NCI-H1694 treated with DMSO at 0.1 percent for 48 hours (cell line): ENCODE measurements around the gene BEAN1.
A peak's percentile ranks its signal among the peaks of the same experiment; 100 is the strongest.
"Not testable (repeated sequence)": the region's sequence is repeated elsewhere in the genome, so short reads cannot be mapped to it uniquely, and the experiment has no call there.

Experiments used
- DNase-seq: peaks from one replicate; lab custom pipeline; 2025; lab: John Stamatoyannopoulos, UW

The BEAN1 gene

GRCh38 chr16:66508914-66509496 lies 81.9 kb downstream of the BEAN1 start:
- DNase-seq: no peak

DNA sequence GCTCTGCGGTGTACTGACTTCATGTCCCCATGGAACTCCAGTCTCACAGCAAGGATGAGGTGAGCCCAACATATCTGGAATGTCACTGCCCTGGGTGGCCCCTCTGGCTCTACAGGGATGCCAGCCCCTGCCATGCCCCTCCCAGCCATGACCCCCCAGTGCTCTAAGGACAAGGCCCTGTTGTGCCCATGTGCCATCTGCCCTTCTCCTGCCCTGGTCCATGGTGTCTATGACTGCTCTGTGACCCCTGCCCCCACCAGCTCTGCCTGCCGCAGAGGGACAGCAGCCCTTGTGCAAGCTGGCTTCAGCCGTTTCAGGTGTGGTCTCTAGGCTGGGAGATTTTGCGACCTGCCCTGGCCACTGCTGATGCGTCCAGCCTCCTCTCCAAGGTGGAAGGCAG lies 82.5 kb downstream of the BEAN1 start:
- no peak for DNase-seq

DNA sequence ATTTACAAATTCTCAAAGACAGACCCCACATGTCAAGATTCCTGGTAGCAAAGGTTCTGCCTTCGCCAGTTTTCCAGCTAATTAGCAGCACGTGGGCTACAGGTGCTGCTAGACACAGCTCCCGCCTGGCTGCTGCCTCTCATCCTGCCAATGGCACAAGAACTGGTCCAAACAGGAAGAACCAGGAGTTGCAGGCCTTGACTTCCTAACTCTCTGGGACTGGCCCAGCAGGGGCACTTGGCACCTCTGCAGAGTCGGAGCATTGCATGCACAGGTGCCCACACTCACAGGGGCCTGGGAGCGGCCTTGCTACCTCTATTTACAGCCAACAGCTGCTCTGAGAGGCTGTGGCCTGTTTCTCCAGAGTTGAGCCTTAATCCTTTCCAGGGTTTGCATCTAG lies 83.2 kb downstream of the BEAN1 start:
- no peak for DNase-seq

DNA sequence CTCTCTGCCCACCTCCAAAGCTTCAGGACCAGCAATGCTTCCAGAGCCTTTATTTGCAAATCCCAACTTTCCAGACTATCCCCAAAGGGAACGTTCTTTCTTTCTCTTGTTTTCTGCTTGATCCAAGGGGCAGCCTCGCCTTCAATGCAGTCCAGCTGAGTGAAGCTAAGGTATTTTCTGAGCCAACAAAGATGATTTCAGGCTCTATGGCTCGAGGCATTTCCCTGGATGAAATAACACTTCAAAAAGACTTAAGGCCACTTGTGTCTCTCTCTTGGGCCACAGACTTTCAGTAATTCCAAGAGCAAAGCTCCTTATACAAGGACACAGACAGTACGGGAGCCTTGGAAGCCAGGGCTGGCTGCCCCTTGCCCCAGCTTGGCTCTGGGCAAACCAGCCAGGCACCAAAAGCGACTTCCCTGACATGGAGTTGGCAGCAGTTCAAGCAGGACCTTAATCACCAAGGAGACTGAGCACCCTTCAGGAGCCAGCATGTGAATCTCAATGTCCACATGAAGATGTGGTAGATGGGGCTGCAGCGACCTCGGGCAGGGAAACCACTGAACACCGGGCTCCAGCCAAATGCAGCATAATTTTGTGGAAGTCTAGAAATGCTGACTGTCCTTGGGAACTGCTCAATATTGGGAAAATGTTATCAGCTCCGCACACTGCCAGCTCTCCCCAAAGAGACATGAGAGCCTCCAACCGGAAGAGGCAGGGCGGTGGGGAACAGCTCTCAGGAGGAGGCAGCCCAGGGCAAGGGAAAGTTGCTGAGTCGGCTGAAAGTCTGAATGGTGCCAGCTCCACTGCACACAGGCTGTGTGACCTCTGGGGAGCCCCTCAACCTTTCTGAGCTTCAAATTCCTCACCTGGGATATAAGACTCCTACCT lies 83.9 kb downstream of the BEAN1 start:
- no peak for DNase-seq

DNA sequence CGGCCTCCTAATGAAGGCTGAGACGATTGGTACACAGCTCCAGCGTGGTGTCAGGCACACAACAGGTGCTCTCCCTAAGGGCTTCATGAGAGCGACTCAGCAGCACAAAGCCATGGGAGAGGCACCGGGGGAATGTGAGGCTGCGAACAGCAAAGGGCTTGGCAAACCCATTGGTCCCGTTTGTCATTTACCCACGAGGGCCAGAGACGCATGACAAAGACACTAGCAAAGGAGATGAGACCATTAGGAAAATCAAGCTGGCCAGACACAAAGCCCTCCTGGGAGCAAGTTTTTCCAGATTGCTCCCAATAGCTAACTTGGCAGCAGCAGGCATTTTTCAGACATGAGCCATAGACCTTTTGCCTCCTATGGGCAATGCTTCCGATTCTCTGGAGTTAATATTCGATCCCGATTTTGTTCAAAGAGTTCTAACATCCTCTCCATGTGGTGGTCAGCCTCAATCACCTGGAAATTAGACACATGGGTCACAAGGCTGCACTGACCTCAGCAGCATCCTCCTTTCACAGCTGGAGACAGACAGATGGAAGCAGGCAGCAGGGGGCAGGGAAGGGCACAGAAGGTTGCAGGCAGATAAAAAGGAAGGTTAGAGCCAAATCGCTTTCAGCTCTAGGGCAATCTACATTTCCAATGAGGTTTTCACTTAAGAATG lies 84.6 kb downstream of the BEAN1 start:
- DNase-seq: peak; percentile 44

DNA sequence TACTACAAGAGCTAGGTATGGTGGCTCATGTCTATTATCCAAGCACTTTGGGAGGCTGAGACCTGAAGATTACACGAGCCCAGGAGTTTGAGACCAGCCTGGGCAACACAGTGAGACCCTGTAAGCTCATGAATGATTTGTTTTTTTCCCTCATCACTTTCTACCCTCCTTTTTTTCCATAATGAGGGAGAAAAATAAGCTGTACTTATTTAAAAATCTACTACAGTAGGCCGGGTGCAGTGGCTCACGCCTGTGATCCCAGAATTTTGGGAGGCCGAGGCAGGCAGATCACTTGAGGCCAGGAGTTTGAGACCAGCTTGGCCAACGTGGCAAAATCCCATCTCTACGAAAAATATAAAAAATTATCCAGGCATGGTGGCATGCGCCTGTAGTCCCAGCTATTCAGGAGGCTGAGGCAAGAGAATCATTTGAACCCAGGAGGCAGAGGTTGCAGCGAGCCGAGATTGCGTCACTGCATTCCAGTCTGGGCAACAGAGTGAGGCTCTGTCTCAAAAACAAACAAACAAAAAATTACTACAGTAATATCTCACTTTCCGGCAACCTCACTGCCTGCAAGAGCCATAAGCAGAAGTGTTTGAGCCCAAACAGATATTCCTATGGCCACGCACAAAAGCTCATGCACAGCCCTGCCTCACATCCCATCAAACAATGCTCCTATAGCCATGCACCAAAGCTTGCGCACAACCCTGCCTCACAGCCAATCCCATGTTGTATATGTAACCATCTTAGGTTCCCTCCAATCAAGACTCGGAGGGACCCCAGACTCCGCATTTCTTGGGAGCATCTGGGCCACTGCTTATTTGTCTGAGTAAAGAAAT lies 85.4 kb downstream of the BEAN1 start:
- no peak for DNase-seq

GRCh38 chr16:66513111-66513723 lies 86.1 kb downstream of the BEAN1 start:
- DNase-seq: no peak

GRCh38 chr16:66514391-66514790 lies 87.3 kb downstream of the BEAN1 start:
- DNase-seq: not testable (repeated sequence)

GRCh38 chr16:66514980-66515595 lies 88.0 kb downstream of the BEAN1 start:
- not testable (repeated sequence) for DNase-seq

GRCh38 chr16:66515596-66516508 lies 88.8 kb downstream of the BEAN1 start:
- DNase-seq: no peak

DNA sequence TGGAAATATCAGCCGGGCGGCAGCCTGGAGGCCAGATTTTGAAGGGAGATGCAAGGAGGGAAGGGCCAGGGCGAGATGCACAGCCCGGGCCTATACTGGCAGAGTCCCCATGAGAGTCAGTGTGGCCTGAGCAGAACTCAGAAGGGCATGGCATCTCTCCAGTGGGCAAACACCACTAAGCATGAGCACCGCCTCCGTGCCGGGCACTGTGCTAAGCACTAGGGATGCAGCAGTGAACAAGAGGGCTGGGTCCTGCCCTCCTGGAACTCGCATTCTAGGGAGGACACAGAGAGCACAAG lies 89.4 kb downstream of the BEAN1 start:
- no peak for DNase-seq

DNA sequence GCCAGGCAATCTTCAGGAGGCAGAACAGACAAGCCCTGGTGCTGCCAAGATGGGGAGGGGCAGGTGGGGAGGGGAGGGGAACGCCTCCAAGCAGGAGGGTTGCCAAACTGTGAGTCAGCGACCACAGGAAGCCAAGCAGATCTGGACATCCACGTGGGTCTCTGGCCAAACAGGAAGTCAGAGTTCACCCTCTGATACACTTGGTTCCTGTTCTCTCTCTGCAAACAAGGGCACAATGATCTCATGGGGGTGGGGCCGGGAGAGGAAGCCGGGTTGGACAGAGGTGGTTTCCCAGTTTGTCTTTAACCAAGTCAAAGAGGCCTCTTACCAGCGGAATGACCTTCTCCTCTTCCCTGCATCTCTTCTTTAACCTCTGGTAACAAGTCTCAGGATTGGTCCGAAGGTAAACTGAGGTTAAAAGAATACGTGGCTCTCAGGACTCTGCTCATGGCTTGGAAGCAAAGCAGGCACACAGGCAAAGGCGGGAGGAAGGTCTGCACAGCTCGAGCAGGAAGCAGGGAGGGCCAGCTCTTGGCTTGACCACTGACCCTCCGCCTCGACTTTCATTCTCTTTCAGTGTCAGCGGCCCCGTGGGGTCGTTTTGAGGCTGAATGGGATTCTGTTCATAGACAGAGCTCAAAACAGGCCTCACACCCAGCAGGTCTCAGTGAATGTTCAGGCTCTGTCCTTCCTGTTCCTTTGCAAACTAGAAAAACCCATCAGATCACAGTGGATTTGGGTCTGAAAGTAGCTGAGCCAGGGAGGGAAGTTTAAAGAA lies 89.9 kb downstream of the BEAN1 start:
- peak; percentile 2 for DNase-seq

DNA sequence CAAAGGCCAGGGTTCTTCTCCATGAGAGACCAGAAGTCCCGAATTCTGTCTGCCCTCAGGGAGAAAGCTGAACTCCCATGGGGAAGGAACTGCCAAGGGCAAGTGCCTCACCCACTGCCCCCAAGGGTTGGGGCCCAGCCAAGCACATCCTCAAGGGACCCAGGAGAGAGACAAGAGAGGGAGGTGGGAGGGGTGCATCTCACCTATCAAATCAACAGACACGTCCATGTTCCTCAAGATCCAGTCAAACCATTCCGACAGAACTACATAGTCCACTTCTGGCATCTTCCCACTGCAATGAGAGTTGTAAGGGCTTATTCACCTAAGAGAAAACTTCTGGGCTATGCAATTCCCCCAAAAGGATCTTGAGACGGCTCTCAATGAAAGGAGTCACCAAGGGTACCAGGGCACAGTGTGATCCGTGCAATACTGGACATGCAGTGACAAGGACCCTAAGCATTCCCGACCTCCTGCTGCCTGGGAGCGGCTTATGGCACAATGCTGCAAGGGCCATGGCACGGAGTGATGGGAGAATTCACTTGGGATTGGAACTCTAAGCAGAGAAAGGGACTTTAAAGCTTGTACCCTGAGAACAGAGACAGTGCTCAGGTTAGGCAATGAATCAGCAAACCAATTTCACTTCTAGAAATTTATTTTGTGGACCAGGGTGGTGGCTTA lies 90.6 kb downstream of the BEAN1 start:
- DNase-seq: no peak

GRCh38 chr16:66519482-66520373 lies 92.6 kb downstream of the BEAN1 start:
- no peak for DNase-seq

GRCh38 chr16:66520406-66521170 lies 93.5 kb downstream of the BEAN1 start:
- no peak for DNase-seq

GRCh38 chr16:66521252-66521713 lies 94.2 kb downstream of the BEAN1 start:
- DNase-seq: no peak
